RCC 7860 (cell line): ENCODE measurements around the gene MTOR.

ENCODE experiments used
- DNase-seq: peaks from one replicate; pipeline ENCODE4 v3.0.0-alpha.2; 2015; ENCODE audit warnings: low spot score
- FAIRE-seq: peaks from 2 replicates; lab custom pipeline; 2012; peaks lifted over from hg19 to GRCh38; lab: Jason Lieb, UNC

MTOR gene

GRCh38 chr1:11229203-11229602 lies 33.1 kb downstream of the MTOR start:
- no peak for DNase-seq
- FAIRE-seq, result no peak

- FAIRE-seq (no peak), DNase-seq (no peak)
Observed at GRCh38 chr1:11227106-11228077, 35.0 kb downstream of the MTOR start.

GRCh38 chr1:11216074-11216473 lies 46.3 kb downstream of the MTOR start:
- FAIRE-seq (no peak), DNase-seq (no peak)

- FAIRE-seq, result no peak
Observed at GRCh38 chr1:11215381-11216005, 46.9 kb downstream of the MTOR start.

GRCh38 chr1:11214698-11215380 lies 47.5 kb downstream of the MTOR start:
- DNase-seq (no peak), FAIRE-seq (no peak)

More at GRCh38 chr1:11215381-11216005, 46.9 kb downstream of the MTOR start:
- no peak for DNase-seq

GRCh38 chr1:11211925-11212587 lies 50.3 kb downstream of the MTOR start:
- no peak for DNase-seq
- FAIRE-seq, result no peak

GRCh38 chr1:11211461-11211860 lies 50.9 kb downstream of the MTOR start:
- no peak for FAIRE-seq

GRCh38 chr1:11207898-11208611 lies 54.3 kb downstream of the MTOR start:
- FAIRE-seq (no peak), DNase-seq (no peak)

More at GRCh38 chr1:11211461-11211860, 50.9 kb downstream of the MTOR start:
- no peak for DNase-seq

- FAIRE-seq, result no peak
- no peak for DNase-seq
Observed at GRCh38 chr1:11204396-11205190, 57.8 kb downstream of the MTOR start.

GRCh38 chr1:11198851-11199594 lies 63.3 kb downstream of the MTOR start:
- FAIRE-seq, result no peak

GRCh38 chr1:11198257-11198656 lies 64.1 kb downstream of the MTOR start:
- DNase-seq (no peak), FAIRE-seq (no peak)

More at GRCh38 chr1:11198851-11199594, 63.3 kb downstream of the MTOR start:
- no peak for DNase-seq

- FAIRE-seq (no peak), DNase-seq (no peak)
Observed at GRCh38 chr1:11197359-11197758, 65.0 kb downstream of the MTOR start.

GRCh38 chr1:11196945-11197344 lies 65.4 kb downstream of the MTOR start:
- FAIRE-seq (no peak), DNase-seq (no peak)

- DNase-seq, result no peak
- FAIRE-seq, result no peak
Observed at GRCh38 chr1:11194407-11195176, 67.8 kb downstream of the MTOR start.

- no peak for DNase-seq
- FAIRE-seq, result no peak
Observed at GRCh38 chr1:11193376-11193775, 69.0 kb downstream of the MTOR start.

- FAIRE-seq, result no peak
Observed at GRCh38 chr1:11188858-11189451, 73.4 kb downstream of the MTOR start, which contains the start of gene ANGPTL7. Gene ANGPTL7, plus strand, starts transcription at chr1:11189355. Its CDS starts 225 bp downstream, at chr1:11189580.

GRCh38 chr1:11188381-11188780 lies 74.0 kb downstream of the MTOR start:
- no peak for FAIRE-seq
- DNase-seq, result no peak

More at GRCh38 chr1:11188858-11189451, 73.4 kb downstream of the MTOR start, which contains the start of gene ANGPTL7:
- DNase-seq, result no peak
